HepG2 (cell line): Measurements from ENCODE around the gene LRIG1. TPM values are rescaled to one million over a fixed set of nuclear protein-coding genes. Genes with fewer than 3 reads are reported as not detected.

Source experiments
- BHLHE40 ChIP-seq: IDR thresholded peaks from 2 replicates; pipeline ENCODE4 v1.6.1; 2011; ENCODE audit warnings: low read length, improper control_type of control experiment
- CBX5 ChIP-seq: sonication (generic); formaldehyde crosslinking; IDR thresholded peaks from 2 replicates; pipeline ENCODE4 v1.4.0; 2020; ENCODE audit warnings: missing genetic modification reagents, borderline replicate concordance
- CC2D1A ChIP-seq: sonication (generic); formaldehyde crosslinking; IDR thresholded peaks from 2 replicates; pipeline ENCODE4 v1.8.1; 2023; ENCODE audit warnings: mild to moderate bottlenecking, missing genetic modification reagents
- HDAC2 ChIP-seq: sonication (generic); formaldehyde crosslinking; IDR thresholded peaks from 2 replicates; pipeline ENCODE4 v1.4.0; 2020; ENCODE audit warnings: missing genetic modification reagents
- HNRNPH1 ChIP-seq: fragments of 200-400 bp; formaldehyde crosslinking; optimal IDR thresholded peaks from 2 replicates; pipeline ENCODE3; 2017; ENCODE audit warnings: mild to moderate bottlenecking, low read depth, low read length
- HNRNPK ChIP-seq: fragments of 200-400 bp; formaldehyde crosslinking; IDR thresholded peaks from 2 replicates; pipeline ENCODE4 v1.6.1; 2018; ENCODE audit warnings: low read length, low read depth, moderate library complexity, mild to moderate bottlenecking; ENCODE audit not compliant: poor library complexity, severe bottlenecking
- HOXA5 ChIP-seq: sonication (generic); formaldehyde crosslinking; IDR thresholded peaks from 2 replicates; pipeline ENCODE4 v1.4.0; 2020; ENCODE audit warnings: missing genetic modification reagents
- IKZF1 ChIP-seq: fragments of 450-650 bp; IDR thresholded peaks from 2 replicates; pipeline ENCODE4 v1.7.1; 2016
- MAFF ChIP-seq: IDR thresholded peaks from 2 replicates; pipeline ENCODE4 v1.6.1; 2011; ENCODE audit warnings: low read depth, low read length, improper control_type of control experiment
- MTERF4 ChIP-seq: sonication (generic); formaldehyde crosslinking; IDR thresholded peaks from 2 replicates; pipeline ENCODE4 v1.8.0; 2023; ENCODE audit warnings: mild to moderate bottlenecking, missing genetic modification reagents
- MXI1 ChIP-seq: IDR thresholded peaks from 3 replicates; pipeline ENCODE4 v1.6.1; 2012; ENCODE audit warnings: low read depth, low read length, inconsistent platforms, borderline replicate concordance
- MYC ChIP-seq: sonication (generic); formaldehyde crosslinking; IDR thresholded peaks from 2 replicates; pipeline ENCODE4 v1.9.0; 2021; ENCODE audit warnings: missing genetic modification reagents, borderline replicate concordance
- NFIC ChIP-seq: IDR thresholded peaks from 2 replicates; pipeline ENCODE4 v1.6.1; 2012; ENCODE audit warnings: mild to moderate bottlenecking, low read length, inconsistent platforms
- NFRKB ChIP-seq: fragments of 450-650 bp; IDR thresholded peaks from 2 replicates; pipeline ENCODE4 v1.6.1; 2017
- PRDM10 ChIP-seq: sonication (generic); formaldehyde crosslinking; IDR thresholded peaks from 2 replicates; pipeline ENCODE4 v1.4.0; 2020; ENCODE audit warnings: low read depth, missing genetic modification reagents
- SNAI1 ChIP-seq: sonication (generic); formaldehyde crosslinking; IDR thresholded peaks from 2 replicates; pipeline ENCODE4 v1.5.0; 2020; ENCODE audit warnings: mild to moderate bottlenecking, missing genetic modification reagents, borderline replicate concordance
- TAF1 ChIP-seq: sonication (generic); formaldehyde crosslinking; IDR thresholded peaks from 2 replicates; pipeline ENCODE4 v1.4.0; 2020; ENCODE audit warnings: missing genetic modification reagents
- YEATS4 ChIP-seq: sonication (generic); formaldehyde crosslinking; IDR thresholded peaks from 2 replicates; pipeline ENCODE4 v1.4.0; 2020; ENCODE audit warnings: missing genetic modification reagents, borderline replicate concordance
- ZFY ChIP-seq: sonication (generic); formaldehyde crosslinking; IDR thresholded peaks from 2 replicates; pipeline ENCODE4 v1.4.0; 2020; ENCODE audit warnings: missing genetic modification reagents
- ZNF143 ChIP-seq: sonication (generic); formaldehyde crosslinking; IDR thresholded peaks from 2 replicates; pipeline ENCODE4 v1.4.0; 2020; ENCODE audit warnings: missing genetic modification reagents
- ZNF260 ChIP-seq: sonication (generic); formaldehyde crosslinking; IDR thresholded peaks from 2 replicates; pipeline ENCODE4 v1.4.0; 2020; ENCODE audit warnings: missing genetic modification reagents, low read depth, mild to moderate bottlenecking, borderline replicate concordance
- ZNF335 ChIP-seq: sonication (generic); formaldehyde crosslinking; IDR thresholded peaks from 2 replicates; pipeline ENCODE4 v1.4.0; 2020; ENCODE audit warnings: missing genetic modification reagents
- ZNF484 ChIP-seq: sonication (generic); formaldehyde crosslinking; IDR thresholded peaks from 2 replicates; pipeline ENCODE4 v1.5.1; 2020; ENCODE audit warnings: mild to moderate bottlenecking, low read depth, missing genetic modification reagents, borderline replicate concordance
- ZNF589 ChIP-seq: sonication (generic); formaldehyde crosslinking; conservative IDR thresholded peaks from 2 replicates; pipeline ENCODE4 v1.8.0; 2022; ENCODE audit warnings: mild to moderate bottlenecking, moderate library complexity, missing genetic modification reagents
- polyA plus RNA-seq, 8 experiments: library from polyadenylated mRNA; depleted of rRNA in 3 of 8; stranded (reverse) in 7 of 8; unstranded in 1 of 8; fragments of >200 nt; fragmentation: Illumina TruSeq in 4 of 8; extraction: Trizol in 4 of 8; gene quantifications; 2 replicates each; pipeline versions ENCODE4 v1.2.1 to v1.2.3, GENCODE V29; 2011 to 2016; ENCODE audit warnings: low read depth in 4 of 8, missing spikeins in 1 of 8, mixed read lengths in 1 of 8; ENCODE audit not compliant: insufficient read depth in 1 of 8
- total RNA-seq, 5 experiments: library from RNA; depleted of rRNA; stranded (reverse); fragments of >200 nt; fragmentation: Illumina TruSeq; extraction: Trizol; gene quantifications; 2 replicates each; pipeline ENCODE4 v1.2.3, GENCODE V29; 2016; ENCODE audit warnings: low read depth in 1 of 5
- TF ChIP-seq, protein P1 (sequence below): sonication (generic); formaldehyde crosslinking; IDR thresholded peaks from 2 replicates; pipeline ENCODE4 v1.4.0; 2020; ENCODE audit warnings: missing genetic modification reagents

LRIG1 gene
- total and polyA plus RNA-seq, 2 of the 13 experiments (the other 11 are each of a cell fraction or from before 2014, with no cell fraction given): 17.8 to 24.8 TPM

- no peak for TF ChIP-seq MTERF4 (CRISPR knock-in tag)
- no peak for TF ChIP-seq ZFY (CRISPR knock-in tag)
- TF ChIP-seq CBX5 (CRISPR knock-in tag): peak; percentile 87; the same call in 1 of the 2 replicates
- no peak for TF ChIP-seq MAFF
- no peak for TF ChIP-seq ZNF260 (CRISPR knock-in tag)
- no peak for TF ChIP-seq IKZF1
- TF ChIP-seq BHLHE40: peak; percentile 62; the same call in 1 of the 2 replicates
- TF ChIP-seq TAF1 (CRISPR knock-in tag): peak; percentile 43; the same call in 1 of the 2 replicates
- TF ChIP-seq HNRNPH1: no peak
- no peak for TF ChIP-seq ZNF335
- TF ChIP-seq CC2D1A (CRISPR knock-in tag): no peak
- peak; percentile 86; the same call in 2 of the 3 replicates for TF ChIP-seq MXI1
- no peak for TF ChIP-seq ZNF143
- TF ChIP-seq SNAI1 (CRISPR knock-in tag): no peak
- TF ChIP-seq, protein P1, sequence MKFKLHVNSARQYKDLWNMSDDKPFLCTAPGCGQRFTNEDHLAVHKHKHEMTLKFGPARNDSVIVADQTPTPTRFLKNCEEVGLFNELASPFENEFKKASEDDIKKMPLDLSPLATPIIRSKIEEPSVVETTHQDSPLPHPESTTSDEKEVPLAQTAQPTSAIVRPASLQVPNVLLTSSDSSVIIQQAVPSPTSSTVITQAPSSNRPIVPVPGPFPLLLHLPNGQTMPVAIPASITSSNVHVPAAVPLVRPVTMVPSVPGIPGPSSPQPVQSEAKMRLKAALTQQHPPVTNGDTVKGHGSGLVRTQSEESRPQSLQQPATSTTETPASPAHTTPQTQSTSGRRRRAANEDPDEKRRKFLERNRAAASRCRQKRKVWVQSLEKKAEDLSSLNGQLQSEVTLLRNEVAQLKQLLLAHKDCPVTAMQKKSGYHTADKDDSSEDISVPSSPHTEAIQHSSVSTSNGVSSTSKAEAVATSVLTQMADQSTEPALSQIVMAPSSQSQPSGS (CRISPR knock-in tag): peak; percentile 43; the same call in 1 of the 2 replicates
- no peak for TF ChIP-seq ZNF484 (CRISPR knock-in tag)
- TF ChIP-seq ZNF589 (CRISPR knock-in tag): no peak; the same call in 1 of the 2 replicates
- no peak for TF ChIP-seq PRDM10 (CRISPR knock-in tag)
- peak; percentile 58 for TF ChIP-seq HDAC2 (CRISPR knock-in tag)
- no peak for TF ChIP-seq HOXA5 (CRISPR knock-in tag)
- no peak for TF ChIP-seq NFRKB
- peak; percentile 29 for TF ChIP-seq YEATS4
- TF ChIP-seq NFIC: no peak
- TF ChIP-seq HNRNPK: no peak
- TF ChIP-seq MYC (CRISPR knock-in tag): peak; percentile 39; the same call in 1 of the 2 replicates
Observed at GRCh38 chr3:66500576-66501482, at the start of gene LRIG1 (continued).
